ENCODE results near the gene CAMK2B. TPM values are rescaled to one million over a fixed set of nuclear protein-coding genes. Genes with fewer than 3 reads are reported as not detected.

Gene CAMK2B
- total and polyA plus RNA-seq, 2 experiments from 2014 or later: not detected

GRCh38 chr7:44237696-44238095 lies 87.7 kb downstream of the CAMK2B start:
- Histone ChIP-seq H2AFZ (no peak overlapping the region), H4K20me1 (replicated peaks; ENCODE audit: insufficient read depth) (no peaks in the 10 kb centered on the region), H3F3A (replicated peaks; ENCODE audit: low read depth) (no peaks in the 10 kb centered on the region), H3K36me3 (ENCODE audit: insufficient read depth) (no peaks in the 10 kb centered on the region), H3K4me3 (no peak overlapping the region), H3K79me2 (replicated peaks; ENCODE audit: insufficient read depth) (no peaks in the 10 kb centered on the region), H3K4me1 (ENCODE audit: insufficient read depth) (no peaks in the 10 kb centered on the region), H3K9me2 (ENCODE audit: insufficient read depth) (no peaks in the 10 kb centered on the region), H3K27me3 (ENCODE audit: insufficient read depth) (no peaks in the 10 kb centered on the region), H3K4me2 (no peak overlapping the region), H3K27ac (ENCODE audit: low read depth) (no peak overlapping the region)
- no peak overlapping the region for H3K4me3 Mint-ChIP-seq
- H3K27ac Mint-ChIP-seq: no peak overlapping the region
- no peak for TF ChIP-seq EZH2phosphoT487 (IDR thresholded peaks at IDR 0.05; ENCODE audit: unreplicated experiment)
- TF ChIP-seq ZNF331 (CRISPR knock-in tag; IDR thresholded peaks at IDR 0.05; ENCODE audit: low read depth): no peak
- no peak for TF ChIP-seq POLR2AphosphoS5 (IDR thresholded peaks at IDR 0.05; ENCODE audit: low read depth)
- TF ChIP-seq ZNF462 (CRISPR knock-in tag; IDR thresholded peaks at IDR 0.05): no peak
- no peak for TF ChIP-seq EZH2 (IDR thresholded peaks at IDR 0.05; ENCODE audit: low read depth, unreplicated experiment)
- TF ChIP-seq JUNB (IDR thresholded peaks at IDR 0.05; ENCODE audit: unreplicated experiment): no peak
- TF ChIP-seq STAT1 (IDR thresholded peaks at IDR 0.05; ENCODE audit: unreplicated experiment): no peak
- no peak for TF ChIP-seq NANOG (IDR thresholded peaks at IDR 0.05; ENCODE audit: borderline replicate concordance)
- TF ChIP-seq CREB1 (CRISPR knock-in tag; IDR thresholded peaks at IDR 0.05; ENCODE audit: low read depth): no peak
- TF ChIP-seq, protein P1, sequence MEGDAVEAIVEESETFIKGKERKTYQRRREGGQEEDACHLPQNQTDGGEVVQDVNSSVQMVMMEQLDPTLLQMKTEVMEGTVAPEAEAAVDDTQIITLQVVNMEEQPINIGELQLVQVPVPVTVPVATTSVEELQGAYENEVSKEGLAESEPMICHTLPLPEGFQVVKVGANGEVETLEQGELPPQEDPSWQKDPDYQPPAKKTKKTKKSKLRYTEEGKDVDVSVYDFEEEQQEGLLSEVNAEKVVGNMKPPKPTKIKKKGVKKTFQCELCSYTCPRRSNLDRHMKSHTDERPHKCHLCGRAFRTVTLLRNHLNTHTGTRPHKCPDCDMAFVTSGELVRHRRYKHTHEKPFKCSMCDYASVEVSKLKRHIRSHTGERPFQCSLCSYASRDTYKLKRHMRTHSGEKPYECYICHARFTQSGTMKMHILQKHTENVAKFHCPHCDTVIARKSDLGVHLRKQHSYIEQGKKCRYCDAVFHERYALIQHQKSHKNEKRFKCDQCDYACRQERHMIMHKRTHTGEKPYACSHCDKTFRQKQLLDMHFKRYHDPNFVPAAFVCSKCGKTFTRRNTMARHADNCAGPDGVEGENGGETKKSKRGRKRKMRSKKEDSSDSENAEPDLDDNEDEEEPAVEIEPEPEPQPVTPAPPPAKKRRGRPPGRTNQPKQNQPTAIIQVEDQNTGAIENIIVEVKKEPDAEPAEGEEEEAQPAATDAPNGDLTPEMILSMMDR (conservative IDR thresholded peaks at IDR 0.05; ENCODE audit: low read depth in 2 of 2): no peak
- no peak for TF ChIP-seq ETS1 (IDR thresholded peaks at IDR 0.05)
- TF ChIP-seq ZNF114 (CRISPR knock-in tag; IDR thresholded peaks at IDR 0.05): no peak
- TF ChIP-seq, protein P2, sequence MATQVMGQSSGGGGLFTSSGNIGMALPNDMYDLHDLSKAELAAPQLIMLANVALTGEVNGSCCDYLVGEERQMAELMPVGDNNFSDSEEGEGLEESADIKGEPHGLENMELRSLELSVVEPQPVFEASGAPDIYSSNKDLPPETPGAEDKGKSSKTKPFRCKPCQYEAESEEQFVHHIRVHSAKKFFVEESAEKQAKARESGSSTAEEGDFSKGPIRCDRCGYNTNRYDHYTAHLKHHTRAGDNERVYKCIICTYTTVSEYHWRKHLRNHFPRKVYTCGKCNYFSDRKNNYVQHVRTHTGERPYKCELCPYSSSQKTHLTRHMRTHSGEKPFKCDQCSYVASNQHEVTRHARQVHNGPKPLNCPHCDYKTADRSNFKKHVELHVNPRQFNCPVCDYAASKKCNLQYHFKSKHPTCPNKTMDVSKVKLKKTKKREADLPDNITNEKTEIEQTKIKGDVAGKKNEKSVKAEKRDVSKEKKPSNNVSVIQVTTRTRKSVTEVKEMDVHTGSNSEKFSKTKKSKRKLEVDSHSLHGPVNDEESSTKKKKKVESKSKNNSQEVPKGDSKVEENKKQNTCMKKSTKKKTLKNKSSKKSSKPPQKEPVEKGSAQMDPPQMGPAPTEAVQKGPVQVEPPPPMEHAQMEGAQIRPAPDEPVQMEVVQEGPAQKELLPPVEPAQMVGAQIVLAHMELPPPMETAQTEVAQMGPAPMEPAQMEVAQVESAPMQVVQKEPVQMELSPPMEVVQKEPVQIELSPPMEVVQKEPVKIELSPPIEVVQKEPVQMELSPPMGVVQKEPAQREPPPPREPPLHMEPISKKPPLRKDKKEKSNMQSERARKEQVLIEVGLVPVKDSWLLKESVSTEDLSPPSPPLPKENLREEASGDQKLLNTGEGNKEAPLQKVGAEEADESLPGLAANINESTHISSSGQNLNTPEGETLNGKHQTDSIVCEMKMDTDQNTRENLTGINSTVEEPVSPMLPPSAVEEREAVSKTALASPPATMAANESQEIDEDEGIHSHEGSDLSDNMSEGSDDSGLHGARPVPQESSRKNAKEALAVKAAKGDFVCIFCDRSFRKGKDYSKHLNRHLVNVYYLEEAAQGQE (IDR thresholded peaks at IDR 0.05; ENCODE audit: unreplicated experiment): no peak
- H3K9me3 Mint-ChIP-seq: no peaks in the 10 kb centered on the region
- ATAC-seq (no peak), DNase-seq (ENCODE audit: low spot score) (no peak)
- no peaks in the 10 kb centered on the region for H3K36me3 Mint-ChIP-seq (ENCODE audit: low read depth)
- H3K27me3 Mint-ChIP-seq (ENCODE audit: insufficient read depth, low read depth, poor library complexity): peaks cover 12% of the 10 kb centered on the region
- peaks cover 7% of the 10 kb centered on the region for H3K4me1 Mint-ChIP-seq

Measured in GM23338 (cell line).